DMS114 treated with DMSO at 0.1 percent for 48 hours (cell line): ENCODE data around the gene TBATA.

ENCODE experiments used
- DNase-seq: peaks from one replicate; lab custom pipeline; 2025; ENCODE audit not compliant: unreplicated experiment; lab: John Stamatoyannopoulos, UW

TBATA gene

DNA sequence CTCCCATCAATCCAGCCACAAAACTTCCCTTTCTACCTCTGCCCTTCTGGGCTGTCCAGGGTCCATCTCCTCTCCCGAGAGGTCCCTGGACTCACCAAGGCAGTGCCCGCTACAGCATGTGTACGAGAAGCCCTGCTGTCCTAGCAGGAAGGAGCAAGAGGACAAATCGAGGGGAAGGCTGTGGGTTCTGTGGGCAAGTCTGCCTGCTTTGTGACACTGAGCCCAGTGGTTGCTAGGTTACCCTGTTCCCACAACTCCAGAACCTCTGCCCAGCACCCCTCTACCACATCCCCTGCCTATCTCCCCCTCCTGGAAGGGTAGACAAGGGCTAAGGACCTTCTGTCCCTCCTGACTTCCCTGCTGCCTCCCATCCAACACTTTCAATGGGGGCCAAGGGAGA, at the start of gene TBATA:
TBATA (minus strand) TSS at position 188 of the 400 bp plus-strand sequence. CDS start 1,998 bp downstream, outside the sequence.
- DNase-seq = no peak

- DNase-seq = no peak
These were observed 49.4 kb upstream of the TBATA start for GRCh38 chr10:70834441-70835151.

DNA sequence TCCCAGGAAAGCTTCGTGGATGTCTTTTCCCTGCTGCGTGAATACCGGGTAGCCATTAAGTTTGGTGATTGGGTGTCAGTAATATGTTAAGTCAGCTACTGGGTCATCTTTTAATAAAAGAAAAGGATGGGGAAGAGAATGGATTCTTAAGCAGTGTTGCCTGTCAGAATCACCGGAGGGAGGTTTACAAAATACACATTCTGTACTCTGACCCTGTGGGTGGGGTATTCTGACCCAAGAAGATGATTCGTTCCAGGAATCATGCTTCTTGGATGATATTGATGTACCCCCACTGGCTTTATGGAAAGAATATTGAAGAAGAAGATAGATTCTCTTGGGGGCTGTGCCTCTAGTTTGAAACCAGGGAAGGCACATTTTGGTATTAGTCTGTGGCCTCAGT, 48.8 kb upstream of the TBATA start:
- DNase-seq = no peak

GRCh38 chr10:70833601-70834000, 48.4 kb upstream of the TBATA start:
- no peak for DNase-seq

- DNase-seq = no peak
These were observed 47.8 kb upstream of the TBATA start for GRCh38 chr10:70832852-70833528.

DNA sequence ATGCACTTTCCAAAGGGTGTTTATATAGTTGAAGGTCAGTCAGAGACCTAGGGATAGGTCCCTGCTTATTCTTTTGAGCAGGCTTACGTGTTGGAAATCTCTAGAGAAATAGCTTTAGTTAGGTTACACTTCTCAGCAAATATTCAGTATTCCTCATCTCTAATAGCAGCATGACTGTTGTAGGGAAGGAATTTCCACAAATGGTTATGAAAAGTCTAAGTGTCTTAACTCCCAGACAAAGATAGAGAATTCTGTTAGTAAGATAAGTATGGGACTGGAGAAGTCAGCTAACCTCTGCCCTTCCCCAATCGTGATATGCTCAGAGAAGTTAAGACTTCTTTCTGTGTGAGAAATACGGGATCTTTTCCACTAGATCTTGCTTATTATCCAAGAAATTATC, 47.0 kb upstream of the TBATA start:
- DNase-seq = no peak

- DNase-seq = no peak
These were observed 45.0 kb upstream of the TBATA start for GRCh38 chr10:70830164-70830563.

GRCh38 chr10:70829543-70829942, 44.4 kb upstream of the TBATA start:
- DNase-seq = no peak

- no peak for DNase-seq
These were observed 43.7 kb upstream of the TBATA start for GRCh38 chr10:70828923-70829322.

GRCh38 chr10:70827086-70827757, 42.0 kb upstream of the TBATA start:
- DNase-seq = no peak

DNA sequence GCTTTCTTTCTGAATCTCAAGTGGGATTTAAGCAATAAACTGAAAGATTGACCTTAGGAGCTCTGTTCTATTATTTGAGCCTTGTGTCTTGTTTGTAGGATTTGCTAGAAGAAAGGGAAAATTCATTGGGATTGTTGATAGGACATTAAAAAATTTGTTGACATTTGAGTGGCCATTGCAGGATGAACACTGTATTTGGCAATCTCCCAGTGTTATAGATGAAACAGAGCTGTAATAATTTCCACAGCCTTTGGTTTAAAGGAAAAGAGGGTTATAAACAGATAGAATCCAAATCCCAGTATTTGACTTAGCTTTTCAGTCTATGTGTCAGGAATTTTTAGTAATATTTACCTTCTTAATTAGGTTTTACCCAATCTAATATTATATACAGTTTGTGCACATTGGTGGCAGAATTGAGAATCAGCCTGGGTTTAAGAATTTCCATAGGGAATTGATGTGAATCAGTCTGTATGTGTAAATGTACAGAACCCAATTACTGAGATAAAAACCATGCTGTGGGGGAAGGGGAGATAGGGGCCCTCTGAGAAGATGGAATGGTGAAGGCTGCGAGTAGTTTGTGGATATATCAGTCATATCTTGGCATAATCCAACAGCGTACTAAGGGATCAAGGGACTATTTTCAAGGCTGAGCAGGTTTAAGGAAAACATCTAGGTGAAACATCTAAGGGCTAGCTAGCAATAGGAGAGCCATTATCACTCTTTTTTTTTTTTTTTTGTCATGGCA, 37.1 kb upstream of the TBATA start:
- DNase-seq = no peak

DNA sequence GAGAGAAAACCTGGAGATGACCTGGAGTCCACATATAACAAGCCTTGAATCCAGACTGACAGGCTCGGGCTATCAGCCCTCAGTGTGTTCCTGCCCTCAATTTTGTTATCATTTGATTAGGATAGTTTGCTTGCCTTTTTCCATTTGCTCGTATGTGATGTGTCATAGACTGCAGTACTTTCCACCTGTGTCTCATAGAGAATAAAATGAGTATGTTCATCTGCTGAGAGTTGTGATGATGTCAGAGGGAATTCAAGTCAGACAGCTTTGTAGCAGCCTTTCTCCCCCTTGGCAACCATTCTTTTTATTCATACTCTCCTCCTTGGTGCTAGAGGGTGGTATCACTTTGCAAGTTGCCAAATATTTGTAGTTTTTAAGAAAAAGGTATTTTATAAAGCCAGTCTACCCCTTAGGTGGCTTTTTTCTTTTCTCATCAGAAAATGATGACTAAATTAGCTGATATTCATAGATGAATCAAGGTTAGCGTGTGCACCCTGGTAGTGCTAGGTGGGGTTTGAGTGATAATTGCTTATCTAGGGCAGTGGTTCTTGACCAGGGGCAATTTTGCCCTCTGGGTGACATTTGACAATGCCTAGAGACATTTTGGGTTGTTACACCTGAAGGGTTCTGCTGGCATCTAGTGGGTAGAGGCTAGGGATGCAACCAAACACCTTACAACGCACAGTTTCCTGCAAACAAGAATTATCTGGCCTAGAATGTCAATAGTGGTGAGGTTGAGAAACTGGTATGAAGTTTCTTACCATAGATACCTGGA, 36.0 kb upstream of the TBATA start:
- no peak for DNase-seq

DNA sequence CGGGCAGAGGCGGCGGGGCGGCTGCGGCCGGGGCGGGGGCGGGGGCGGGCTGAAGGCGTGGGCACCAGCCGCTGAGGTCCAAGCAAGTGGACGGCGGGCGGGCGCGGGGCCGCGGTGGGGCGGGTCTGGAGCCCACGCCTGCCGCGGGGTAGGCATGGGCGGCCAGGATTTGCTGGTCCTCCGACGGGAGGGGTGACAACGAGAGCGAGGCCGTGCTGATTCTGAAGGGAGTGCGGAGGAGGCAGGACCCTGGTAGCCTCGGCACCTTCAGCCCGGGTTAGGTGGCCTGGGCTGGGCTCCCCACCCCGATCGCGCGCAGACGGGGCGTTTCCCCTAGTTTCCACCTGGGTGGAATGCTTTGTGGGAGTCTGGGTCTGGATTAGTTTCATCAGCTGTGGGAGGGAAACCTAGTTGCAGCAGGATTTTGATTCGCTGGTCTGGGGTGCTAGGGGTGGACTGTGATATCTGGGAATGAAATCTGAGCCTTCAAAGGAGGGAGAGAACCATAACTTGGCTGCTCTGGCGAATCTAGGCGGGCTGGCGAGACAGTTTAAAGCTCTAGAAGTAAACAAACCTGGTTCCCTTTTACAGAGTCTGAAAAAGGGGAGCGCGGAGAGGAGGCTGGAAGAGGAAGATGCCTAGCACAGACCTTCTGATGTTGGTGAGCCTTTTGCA, 31.2 kb upstream of the TBATA start:
- DNase-seq = peak; percentile 51

DNA sequence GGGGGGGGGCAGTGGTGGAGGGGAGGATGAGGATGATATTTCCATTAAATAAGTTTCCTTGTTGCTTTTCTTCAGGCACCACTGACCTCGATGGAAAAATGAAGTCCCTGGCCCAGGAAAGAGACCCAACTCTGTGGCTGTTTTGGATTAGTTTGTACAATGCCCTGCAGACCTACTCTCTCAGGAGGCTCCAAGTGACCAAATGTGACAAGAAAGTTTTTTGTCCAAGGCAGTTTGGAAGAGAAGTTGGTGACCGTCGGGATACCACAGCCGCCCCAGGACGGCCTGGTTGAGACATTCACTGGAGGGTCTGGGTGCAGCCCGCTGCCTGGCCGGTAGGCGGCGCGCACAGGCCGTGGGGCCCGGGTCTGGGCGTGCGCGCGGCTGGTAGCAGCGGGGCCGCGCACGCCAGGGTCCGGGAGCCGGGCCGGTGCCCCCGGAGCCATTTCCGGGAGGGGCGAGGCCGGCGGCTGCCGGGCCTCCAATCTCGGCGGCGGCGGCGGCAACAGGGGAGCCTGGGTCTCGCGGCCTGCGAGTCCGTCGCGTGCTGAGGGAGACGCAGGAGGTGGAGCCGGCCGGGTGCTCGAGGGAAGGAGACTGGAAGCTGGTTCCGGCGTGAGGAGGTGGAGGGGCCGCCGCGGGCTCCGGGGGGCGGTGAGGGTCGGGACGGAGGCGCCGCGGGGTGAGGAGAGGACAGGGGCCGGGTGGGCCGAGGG, 30.5 kb upstream of the TBATA start, which contains the start of gene SGPL1:
SGPL1 (plus strand) TSS at position 445 of the 716 bp plus-strand sequence. CDS start 906 bp downstream, outside the sequence.
- DNase-seq = peak; percentile 58

DNA sequence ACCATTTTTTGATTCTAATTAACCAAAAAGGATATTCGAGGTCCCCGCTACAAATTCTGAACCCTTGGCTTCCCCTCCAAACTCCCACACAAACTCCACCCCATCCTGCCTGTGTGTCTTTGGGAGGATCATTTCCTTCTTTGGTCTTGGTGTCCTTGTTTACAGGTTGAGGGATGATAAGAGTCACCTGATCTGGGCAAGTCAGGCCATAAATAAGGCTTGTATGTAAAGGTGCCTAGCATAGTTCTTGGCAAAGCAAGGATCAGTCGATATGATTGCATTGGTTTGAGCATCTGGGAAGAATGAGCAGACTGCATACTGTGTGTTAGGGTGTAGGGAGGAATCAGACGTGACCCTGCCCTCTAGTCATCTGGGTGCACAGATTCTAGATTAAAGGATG, 28.9 kb upstream of the TBATA start:
- DNase-seq = no peak

GRCh38 chr10:70812814-70813213, 27.6 kb upstream of the TBATA start:
- DNase-seq = no peak

- DNase-seq = no peak
These were observed 26.7 kb upstream of the TBATA start for GRCh38 chr10:70811881-70812280.

DNA sequence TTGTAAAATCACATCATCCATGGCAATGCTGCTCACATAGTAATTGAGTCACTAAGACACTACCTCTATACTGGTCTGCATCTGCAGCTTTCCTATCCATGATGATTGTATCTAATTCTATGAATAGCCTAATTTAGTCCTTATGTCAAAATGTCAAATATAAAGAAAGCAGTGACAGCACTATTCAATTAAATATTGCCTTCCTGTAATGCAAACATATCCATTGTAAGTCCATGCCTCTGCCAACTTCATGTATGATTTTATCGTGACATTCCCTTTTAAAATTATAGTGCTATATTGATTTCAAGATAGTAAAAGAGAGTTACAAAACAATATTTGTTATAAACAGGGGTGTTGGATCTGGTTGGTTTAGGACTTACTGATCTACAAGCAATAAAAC, 25.8 kb upstream of the TBATA start:
- no peak for DNase-seq

DNA sequence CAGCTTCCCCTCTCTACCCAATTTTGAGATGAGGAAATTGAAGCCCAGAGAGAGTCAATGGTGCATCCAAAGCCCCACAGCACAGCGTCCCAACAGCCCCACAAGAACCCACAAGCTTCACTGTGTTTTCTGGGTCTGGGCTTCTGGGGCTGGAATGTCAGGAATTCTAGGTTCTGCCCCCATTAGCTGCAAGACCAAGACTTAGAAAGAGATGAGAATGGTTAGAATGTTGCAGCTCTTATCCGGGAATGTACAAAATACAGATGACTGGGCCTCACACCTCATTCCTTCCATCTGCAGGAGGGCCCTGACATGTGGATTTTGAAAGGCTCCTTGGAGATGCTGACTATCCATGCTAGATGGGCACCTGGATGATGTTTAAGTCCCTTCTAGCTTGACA, 24.5 kb upstream of the TBATA start:
- DNase-seq = no peak
